ENCODE measurements around the gene TMA7B. TPM values are rescaled to one million over a fixed set of nuclear protein-coding genes. Genes with fewer than 3 reads are reported as not detected.
A peak's percentile ranks its signal among the peaks of the same experiment; 100 is the strongest.

Gene TMA7B
- total RNA-seq, 1 donor from 2014 or later: not detected

DNA sequence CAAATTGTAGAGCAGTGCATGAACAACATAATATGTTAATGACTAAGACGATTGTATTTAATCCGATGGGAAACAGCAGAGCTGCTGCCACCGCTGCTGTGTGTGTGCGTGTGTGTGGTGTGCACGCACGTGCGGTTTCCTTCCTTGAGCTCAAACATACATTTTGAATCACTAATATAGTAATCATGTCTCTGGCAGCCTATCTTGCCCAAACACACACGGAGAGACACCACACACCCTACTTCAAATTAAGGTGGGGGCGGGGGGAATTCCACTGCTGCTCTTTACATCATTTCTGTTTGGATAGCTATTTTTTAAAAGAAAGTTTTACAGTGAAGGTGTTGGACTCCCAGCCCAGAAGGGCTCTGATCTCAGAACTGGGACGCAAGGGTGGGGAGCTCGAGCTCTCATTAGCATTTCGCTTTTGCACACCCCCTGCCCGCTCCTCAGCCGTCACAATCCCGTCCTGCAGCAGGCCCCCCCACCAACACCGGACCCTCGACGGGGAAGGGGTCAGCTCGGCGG is 33.9 kb downstream of the TMA7B start:
- Mint-ChIP-seq H3K36me3 (no peaks in the 10 kb centered on the region), H3K9me3 (no peaks in the 10 kb centered on the region), H3K27ac (no peak overlapping the region), H3K4me3 (peak overlapping the region; percentile 41), H3K4me1 (peaks cover 41% of the 10 kb centered on the region), H3K27me3 (ENCODE audit: insufficient read depth, low read depth) (peaks cover 28% of the 10 kb centered on the region)
- H3K79me2 ChIP-seq (ENCODE audit: low read depth): no peaks in the 10 kb centered on the region
- peaks cover 49% of the 10 kb centered on the region for H3F3A ChIP-seq (ENCODE audit: low read depth)
- H3K27me3 ChIP-seq: peaks cover 84% of the 10 kb centered on the region
- H4K20me1 ChIP-seq (ENCODE audit: low read depth): peaks cover 3% of the 10 kb centered on the region
- no peak overlapping the region for H3K27ac ChIP-seq
- DNase-seq (ENCODE audit: low spot score): no peak
- peak overlapping the region; percentile 66 for H3K4me2 ChIP-seq
- H3K36me3 ChIP-seq: no peaks in the 10 kb centered on the region
- peak overlapping the region; percentile 12 for H3K4me3 ChIP-seq
- H3K9me3 ChIP-seq (ENCODE audit: low read depth): no peaks in the 10 kb centered on the region
- no peak overlapping the region for H3K9ac ChIP-seq
- no peak overlapping the region for H2AFZ ChIP-seq (replicated peaks)
- TF ChIP-seq EZH2 (IDR thresholded peaks at IDR 0.05): no peak
- TF ChIP-seq, protein P1, sequence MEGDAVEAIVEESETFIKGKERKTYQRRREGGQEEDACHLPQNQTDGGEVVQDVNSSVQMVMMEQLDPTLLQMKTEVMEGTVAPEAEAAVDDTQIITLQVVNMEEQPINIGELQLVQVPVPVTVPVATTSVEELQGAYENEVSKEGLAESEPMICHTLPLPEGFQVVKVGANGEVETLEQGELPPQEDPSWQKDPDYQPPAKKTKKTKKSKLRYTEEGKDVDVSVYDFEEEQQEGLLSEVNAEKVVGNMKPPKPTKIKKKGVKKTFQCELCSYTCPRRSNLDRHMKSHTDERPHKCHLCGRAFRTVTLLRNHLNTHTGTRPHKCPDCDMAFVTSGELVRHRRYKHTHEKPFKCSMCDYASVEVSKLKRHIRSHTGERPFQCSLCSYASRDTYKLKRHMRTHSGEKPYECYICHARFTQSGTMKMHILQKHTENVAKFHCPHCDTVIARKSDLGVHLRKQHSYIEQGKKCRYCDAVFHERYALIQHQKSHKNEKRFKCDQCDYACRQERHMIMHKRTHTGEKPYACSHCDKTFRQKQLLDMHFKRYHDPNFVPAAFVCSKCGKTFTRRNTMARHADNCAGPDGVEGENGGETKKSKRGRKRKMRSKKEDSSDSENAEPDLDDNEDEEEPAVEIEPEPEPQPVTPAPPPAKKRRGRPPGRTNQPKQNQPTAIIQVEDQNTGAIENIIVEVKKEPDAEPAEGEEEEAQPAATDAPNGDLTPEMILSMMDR (IDR thresholded peaks at IDR 0.05): no peak
- TF ChIP-seq EZH2phosphoT487 (IDR thresholded peaks at IDR 0.05): no peak
- peaks cover 19% of the 10 kb centered on the region for H3K4me1 ChIP-seq

DNA sequence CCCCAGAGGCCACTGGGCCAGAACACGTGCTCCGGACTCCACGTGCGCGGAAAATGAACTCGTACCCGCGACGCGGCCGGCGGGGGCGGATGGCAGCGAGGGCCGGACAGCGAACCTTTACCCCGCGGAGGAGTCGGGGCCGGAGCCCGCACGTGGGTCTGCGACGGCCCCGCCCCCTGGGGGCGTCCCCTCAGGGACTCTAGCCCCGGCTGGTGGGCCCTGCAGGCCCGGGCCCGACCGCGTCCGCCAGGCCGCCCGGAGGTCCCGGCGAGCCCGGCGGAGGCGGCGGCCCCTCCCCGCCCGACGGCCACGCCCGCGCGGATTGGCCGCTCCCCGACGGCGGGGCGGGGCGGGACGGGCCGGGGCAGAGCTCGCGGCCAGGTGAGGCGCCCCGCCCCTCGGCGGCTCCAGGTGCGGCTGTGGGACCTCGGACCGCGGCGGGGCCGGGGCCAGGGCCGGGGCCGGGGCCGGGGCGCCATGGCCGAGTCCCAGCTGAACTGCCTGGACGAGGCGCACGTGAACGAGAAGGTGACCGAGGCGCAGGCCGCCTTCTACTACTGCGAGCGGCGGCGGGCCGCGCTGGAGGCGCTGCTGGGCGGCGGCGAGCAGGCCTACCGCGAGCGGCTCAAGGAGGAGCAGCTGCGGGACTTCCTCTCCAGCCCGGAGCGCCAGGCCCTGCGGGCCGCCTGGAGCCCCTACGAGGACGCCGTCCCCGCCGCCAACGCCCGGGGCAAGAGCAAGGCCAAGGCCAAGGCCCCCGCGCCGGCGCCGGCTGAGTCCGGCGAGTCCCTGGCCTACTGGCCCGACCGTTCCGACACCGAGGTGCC is 34.6 kb downstream of the TMA7B start, which contains the start of gene FAM83F:
Gene FAM83F (plus strand): TSS at position 389 of the 827 bp plus-strand sequence. CDS start 89 bp downstream, at position 478.
- peaks cover 26% of the 10 kb centered on the region for H3K4me1 ChIP-seq
- Mint-ChIP-seq H3K4me3 (peak within 1 kb of the TSS; percentile 41), H3K36me3 (no peaks in the 10 kb centered on the region), H3K27ac (no peak within 1 kb of the TSS), H3K27me3 (ENCODE audit: insufficient read depth, low read depth) (peaks cover 29% of the 10 kb centered on the region), H3K4me1 (peaks cover 48% of the 10 kb centered on the region), H3K9me3 (no peaks in the 10 kb centered on the region)
- no peaks in the 10 kb centered on the region for H3K36me3 ChIP-seq
- no peak within 1 kb of the TSS for H3K27ac ChIP-seq
- peaks cover 55% of the 10 kb centered on the region for H3F3A ChIP-seq (ENCODE audit: low read depth)
- peaks cover 77% of the 10 kb centered on the region for H3K27me3 ChIP-seq
- no peaks in the 10 kb centered on the region for H3K9me3 ChIP-seq (ENCODE audit: low read depth)
- H3K9ac ChIP-seq: no peak within 1 kb of the TSS
- peak; percentile 78 for DNase-seq (ENCODE audit: low spot score)
- peaks cover 3% of the 10 kb centered on the region for H4K20me1 ChIP-seq (ENCODE audit: low read depth)
- peak within 1 kb of the TSS; percentile 66 for H3K4me2 ChIP-seq
- H3K4me3 ChIP-seq: peak within 1 kb of the TSS; percentile 17
- no peak within 1 kb of the TSS for H2AFZ ChIP-seq (replicated peaks)
- TF ChIP-seq EZH2 (IDR thresholded peaks at IDR 0.05) (peak; percentile 91), EZH2phosphoT487 (IDR thresholded peaks at IDR 0.05) (peak; percentile 59)
- TF ChIP-seq, protein P1 (IDR thresholded peaks at IDR 0.05): no peak
- no peaks in the 10 kb centered on the region for H3K79me2 ChIP-seq (ENCODE audit: low read depth)

DNA sequence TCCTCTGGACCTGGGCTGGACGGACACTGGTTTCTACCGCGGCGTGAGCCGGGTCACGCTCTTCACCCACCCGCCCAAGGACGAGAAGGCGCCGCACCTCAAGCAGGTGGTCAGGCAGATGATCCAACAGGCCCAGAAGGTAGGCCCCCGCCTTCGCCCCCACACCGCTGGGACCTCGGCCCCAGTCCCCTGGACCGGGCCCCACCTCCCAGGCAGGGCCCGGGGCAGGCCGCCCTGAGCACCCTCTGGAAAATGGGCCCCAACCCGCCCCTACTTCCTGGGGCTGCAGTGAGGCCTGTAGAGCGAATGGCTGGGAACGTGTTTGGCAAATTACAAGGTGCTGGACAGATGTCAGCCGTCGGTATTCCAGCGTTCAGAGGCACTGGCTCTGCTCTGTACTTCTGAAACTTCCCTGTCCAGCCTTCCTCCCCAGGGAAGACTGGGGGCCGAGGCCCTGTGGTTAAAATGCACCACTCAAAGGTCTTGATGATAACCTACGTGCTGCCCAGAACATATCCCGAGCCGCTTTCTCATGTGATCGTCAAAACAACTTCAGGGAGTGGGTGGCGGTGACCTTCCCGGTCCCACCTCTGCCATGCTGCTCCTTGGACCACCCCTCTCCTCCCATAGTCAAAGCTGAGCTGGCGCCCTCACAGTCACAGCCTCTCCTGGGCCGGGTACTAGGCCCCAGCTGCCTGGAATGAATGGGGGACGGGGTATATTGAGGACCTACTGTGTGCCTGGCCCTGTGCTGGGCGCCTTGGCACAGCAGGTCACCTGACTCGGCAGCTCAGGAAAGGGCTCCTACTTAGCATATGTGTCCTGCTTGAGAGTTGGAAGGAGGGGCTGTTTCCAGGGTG is 35.4 kb downstream of the TMA7B start:
- Histone ChIP-seq H3K9ac (no peak overlapping the region), H4K20me1 (ENCODE audit: low read depth) (peaks cover 3% of the 10 kb centered on the region), H3K4me1 (peaks cover 34% of the 10 kb centered on the region), H3K36me3 (no peaks in the 10 kb centered on the region), H3K4me3 (peak overlapping the region; percentile 17), H3K79me2 (ENCODE audit: low read depth) (no peaks in the 10 kb centered on the region), H3K27ac (no peak overlapping the region), H3F3A (ENCODE audit: low read depth) (peaks cover 64% of the 10 kb centered on the region), H2AFZ (replicated peaks) (no peak overlapping the region), H3K27me3 (peaks cover 72% of the 10 kb centered on the region), H3K4me2 (peak overlapping the region; percentile 62), H3K9me3 (ENCODE audit: low read depth) (no peaks in the 10 kb centered on the region)
- Mint-ChIP-seq H3K36me3 (no peaks in the 10 kb centered on the region), H3K4me3 (peak overlapping the region; percentile 52), H3K9me3 (no peaks in the 10 kb centered on the region), H3K27ac (no peak overlapping the region), H3K4me1 (peaks cover 55% of the 10 kb centered on the region), H3K27me3 (ENCODE audit: insufficient read depth, low read depth) (peaks cover 31% of the 10 kb centered on the region)
- peak; percentile 82 for TF ChIP-seq EZH2 (IDR thresholded peaks at IDR 0.05)
- TF ChIP-seq, protein P1 (IDR thresholded peaks at IDR 0.05): no peak
- DNase-seq (ENCODE audit: low spot score): no peak
